Measurements from ENCODE around the gene PLA1A.
"Not testable (repeated sequence)": the region's sequence is repeated elsewhere in the genome, so short reads cannot be mapped to it uniquely, and the experiment has no call there.

The PLA1A gene

GRCh38 chr3:119669906-119670570 is 72.4 kb downstream of the PLA1A start:
- no peak for DNase-seq

DNA sequence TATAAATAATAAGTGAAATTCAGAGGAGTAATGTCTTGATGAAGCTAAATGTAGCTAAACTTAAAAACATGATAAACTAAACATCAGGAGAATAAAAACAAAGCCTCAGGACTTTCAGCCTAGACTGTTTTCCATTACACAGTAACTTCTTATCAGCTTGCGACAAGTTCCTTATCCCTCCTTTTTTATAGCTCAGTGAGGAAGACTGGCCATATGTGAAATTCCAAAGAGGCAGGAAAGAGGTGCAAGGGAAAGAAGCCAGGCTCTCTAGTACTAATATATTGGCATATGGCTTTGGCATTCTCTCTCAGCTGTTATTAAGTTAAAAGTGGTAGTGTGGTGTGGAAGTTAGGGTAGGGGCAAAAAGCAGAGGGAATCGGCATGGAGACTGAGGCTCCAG is 75.1 kb downstream of the PLA1A start:
- no peak for DNase-seq

DNA sequence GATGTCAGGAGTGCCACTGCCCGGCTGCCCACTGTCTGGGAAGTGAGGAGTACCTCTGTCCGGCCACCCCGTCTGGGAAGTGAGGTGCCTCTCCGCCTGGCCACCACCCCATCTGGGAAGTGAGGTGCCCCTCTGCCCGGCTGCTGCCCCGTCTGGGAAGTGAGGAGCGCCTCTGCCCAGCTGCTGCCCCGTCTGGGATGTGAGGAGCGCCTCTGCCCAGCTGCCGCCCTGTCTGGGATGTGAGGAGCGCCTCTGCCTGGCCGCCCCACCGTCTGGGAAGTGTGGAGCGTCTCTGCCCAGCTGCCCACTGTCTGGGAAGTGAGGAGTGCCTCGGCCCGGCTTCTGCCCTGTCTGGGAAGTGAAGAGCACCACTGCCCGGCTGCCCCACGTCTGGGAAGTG is 76.2 kb downstream of the PLA1A start:
- no peak for DNase-seq

GRCh38 chr3:119675188-119675874 is 77.6 kb downstream of the PLA1A start:
- no peak for DNase-seq

DNA sequence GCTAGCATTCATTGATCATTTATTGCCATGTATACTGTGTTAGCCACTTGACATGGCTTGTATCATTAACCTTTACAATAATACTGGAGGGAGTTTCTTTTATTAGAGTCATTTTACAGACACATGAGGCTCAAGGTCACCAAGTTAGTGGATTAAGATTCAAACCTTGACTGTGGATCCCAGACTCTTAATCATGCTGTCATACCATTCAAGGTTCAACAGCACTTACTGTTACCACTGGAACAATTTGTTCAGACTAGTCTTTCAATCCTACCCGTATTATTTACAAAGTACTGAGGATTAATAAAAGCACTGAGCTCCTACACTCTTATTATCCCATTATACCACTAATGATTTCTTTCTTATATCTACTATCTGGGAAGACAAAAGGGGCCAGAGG is 78.3 kb downstream of the PLA1A start:
- no peak for DNase-seq

GRCh38 chr3:119676771-119677640 is 79.3 kb downstream of the PLA1A start, which contains the start of gene COX17:
Gene COX17, minus strand, starts transcription at chr3:119677406. Its CDS starts 96 bp downstream, at chr3:119677310.
- peak; percentile 97 for DNase-seq

GRCh38 chr3:119677641-119677934 is 79.9 kb downstream of the PLA1A start:
- DNase-seq = no peak

GRCh38 chr3:119678209-119678608 is 80.5 kb downstream of the PLA1A start:
- DNase-seq = not testable (repeated sequence)
